Prostate gland (tissue), 2 donors: Measurements from ENCODE around the gene MDGA2. TPM values are rescaled to one million over a fixed set of nuclear protein-coding genes. Genes with fewer than 3 reads are reported as not detected.

Source experiments
- DNase-seq: peaks from one replicate; pipeline ENCODE4 v3.0.0-alpha.2; 2019; ENCODE audit warnings: low spot score
- H3K27ac ChIP-seq, 2 donors: fragments of 200-600 bp; sonication (generic); 2 replicates each; pipeline ENCODE4 v1.5.1; 2017 to 2019
- H3K27me3 ChIP-seq: fragments of 200-600 bp; sonication (generic); replicated peaks from 2 replicates; pipeline ENCODE4 v1.5.1; 2019; ENCODE audit not compliant: insufficient read depth
- H3K36me3 ChIP-seq, 2 donors: fragments of 200-600 bp; sonication (generic); 1 replicate in 1 of 2; 2 replicates in 1 of 2; pipeline versions ENCODE4 v1.5.1 to v1.8.1; 2017 to 2019
- H3K4me1 ChIP-seq: fragments of 200-600 bp; sonication (generic); replicated peaks from 2 replicates; pipeline ENCODE4 v1.5.1; 2019
- H3K4me3 ChIP-seq, 2 donors: fragments of 200-600 bp; sonication (generic); 2 replicates each; pipeline ENCODE4 v1.5.1; 2017 to 2019
- H3K9me3 ChIP-seq: fragments of 200-600 bp; sonication (generic); 2 replicates; pipeline ENCODE4 v1.5.1; 2017
- CTCF ChIP-seq, 4 experiments: fragments of 200-600 bp in 2 of 4; fragments of 450-650 bp in 2 of 4; sonication (generic) in 2 of 4; IDR thresholded peaks; 1 replicate in 3 of 4; 2 replicates in 1 of 4; pipeline ENCODE4 v1.5.1; 2016 to 2019; ENCODE audit warnings: antibody characterized with exemption in 4 of 4, mild to moderate bottlenecking in 2 of 4, moderate library complexity in 2 of 4
- POLR2A ChIP-seq: fragments of 450-650 bp; IDR thresholded peaks from one replicate; pipeline ENCODE4 v1.6.1; 2016; ENCODE audit warnings: antibody characterized with exemption, mild to moderate bottlenecking
- POLR2AphosphoS5 ChIP-seq: sonication (generic); formaldehyde crosslinking; IDR thresholded peaks from one replicate; pipeline ENCODE4 v1.6.1; 2017; ENCODE audit warnings: antibody characterized with exemption
- WGBS: methylation state at CpG from one replicate; pipeline ENCODE4 v1.1.5; 2018; 5-methylcytosine and 5-hydroxymethylcytosine counted together
- intact Hi-C: fragments of 100-400 bp; cut with DNase I; formaldehyde crosslinking; loops from one replicate; pipeline ENCODE4 v1.14.2; 2022
- total RNA-seq, 2 donors: library from RNA; depleted of rRNA; stranded (reverse); fragments of >200 nt; gene quantifications; one replicate each; pipeline ENCODE4 v1.1.0, GENCODE V29; 2016

Gene MDGA2
- total RNA-seq, 2 donors from 2014 or later, result 2.1 TPM; not detected in 1

- Histone ChIP-seq H3K27ac (no peak overlapping the region), H3K36me3 (no peaks in the 10 kb centered on the region), H3K27me3 (no peaks in the 10 kb centered on the region), H3K4me3 (no peak overlapping the region), H3K4me1 (no peaks in the 10 kb centered on the region), H3K9me3 (no peaks in the 10 kb centered on the region)
- no peak for DNase-seq
- intact Hi-C loops, result no loop called here
- peak in 1 of 4 experiments; percentile 25 for TF ChIP-seq CTCF (IDR thresholded peaks at IDR 0.05)
- TF ChIP-seq POLR2A, result no peak
- WGBS, result over 99% methylated on average over 3 of the region's 3 CpGs
Measured at GRCh38 chr14:47332939-47333338, 342.5 kb downstream of the MDGA2 start.

GRCh38 chr14:47332106-47332505 is 343.3 kb downstream of the MDGA2 start:
- DNase-seq, result no peak
- Histone ChIP-seq H3K4me3 (no peak overlapping the region), H3K27me3 (no peaks in the 10 kb centered on the region), H3K36me3 (no peaks in the 10 kb centered on the region), H3K9me3 (no peaks in the 10 kb centered on the region), H3K27ac (no peak overlapping the region), H3K4me1 (no peaks in the 10 kb centered on the region)
- intact Hi-C loops, result no loop called here
- no peak for TF ChIP-seq CTCF (IDR thresholded peaks at IDR 0.05)
- no peak for TF ChIP-seq POLR2AphosphoS5
- TF ChIP-seq POLR2A, result no peak

- no peak for DNase-seq
- intact Hi-C loops, result no loop called here
- Histone ChIP-seq H3K9me3 (no peaks in the 10 kb centered on the region), H3K36me3 (no peaks in the 10 kb centered on the region), H3K27ac (no peak overlapping the region), H3K4me3 (no peak overlapping the region), H3K4me1 (no peaks in the 10 kb centered on the region), H3K27me3 (no peaks in the 10 kb centered on the region)
- WGBS, result 63% methylated on average over 4 of the region's 4 CpGs
- TF ChIP-seq POLR2AphosphoS5 (no peak), CTCF (IDR thresholded peaks at IDR 0.05) (no peak), POLR2A (no peak)
Measured at GRCh38 chr14:47328376-47328775, 347.0 kb downstream of the MDGA2 start.

GRCh38 chr14:47327336-47327735 is 348.1 kb downstream of the MDGA2 start:
- H3K4me3 ChIP-seq, result no peak overlapping the region
- no peaks in the 10 kb centered on the region for H3K4me1 ChIP-seq
- intact Hi-C loops, result no loop called here
- no peaks in the 10 kb centered on the region for H3K36me3 ChIP-seq
- no peak for DNase-seq
- H3K27me3 ChIP-seq, result no peaks in the 10 kb centered on the region
- TF ChIP-seq CTCF (IDR thresholded peaks at IDR 0.05), result no peak
- no peak for TF ChIP-seq POLR2A
- no peak overlapping the region for H3K27ac ChIP-seq
- no peaks in the 10 kb centered on the region for H3K9me3 ChIP-seq
- WGBS, result 91% methylated on average over 3 of the region's 3 CpGs

- H3K27me3 ChIP-seq, result no peaks in the 10 kb centered on the region
- intact Hi-C loops, result no loop called here
- H3K36me3 ChIP-seq, result no peaks in the 10 kb centered on the region
- H3K9me3 ChIP-seq, result no peaks in the 10 kb centered on the region
- WGBS, result 82% methylated on average over 2 of the region's 2 CpGs
- no peaks in the 10 kb centered on the region for H3K4me1 ChIP-seq
- no peak overlapping the region for H3K27ac ChIP-seq
- no peak for TF ChIP-seq POLR2A
- no peak for TF ChIP-seq CTCF (IDR thresholded peaks at IDR 0.05)
- TF ChIP-seq POLR2AphosphoS5, result no peak
- H3K4me3 ChIP-seq, result no peak overlapping the region
- no peak for DNase-seq
Measured at GRCh38 chr14:47322751-47323150, 352.7 kb downstream of the MDGA2 start.
